ENCODE results near the gene MED12L. TPM values are rescaled to one million over a fixed set of nuclear protein-coding genes. Genes with fewer than 3 reads are reported as not detected.

MED12L gene
- polyA plus RNA-seq, 1 donor from 2014 or later: 28.5 TPM

DNA sequence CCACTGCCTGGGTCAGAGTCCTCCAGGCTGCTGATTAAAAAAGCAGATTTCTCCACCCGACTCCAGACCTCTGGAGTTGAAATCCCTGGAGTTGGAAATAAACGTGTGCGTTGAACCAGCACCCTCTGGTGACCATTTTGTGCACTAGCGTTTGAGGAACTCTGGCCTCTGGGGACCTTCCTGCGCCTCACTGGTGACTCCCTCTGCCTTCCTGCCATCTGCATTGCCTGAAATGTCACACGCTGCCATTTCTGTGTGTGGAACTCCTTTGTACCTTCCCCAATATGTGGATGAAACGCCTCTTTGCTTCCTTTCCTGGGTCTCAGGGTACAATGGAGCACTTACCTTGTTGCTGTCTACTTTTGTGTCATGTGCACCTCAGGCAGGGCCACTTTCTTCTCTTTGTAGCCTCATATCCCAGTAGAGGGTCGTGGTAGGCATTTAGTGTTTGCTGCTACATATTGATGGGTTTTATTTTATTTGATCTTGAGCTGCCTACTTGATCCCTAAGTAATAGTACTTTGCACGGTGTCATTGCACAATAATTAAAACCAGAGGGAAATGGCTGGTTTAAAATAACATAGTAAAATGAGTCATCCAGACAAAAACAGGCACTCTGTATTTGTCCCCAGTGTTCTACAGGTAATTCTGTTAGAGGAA lies 60.7 kb downstream of the MED12L start:
- Histone ChIP-seq H3K79me2 (replicated peaks; ENCODE audit: insufficient read depth, low read length) (no peaks in the 10 kb centered on the region), H4K20me1 (ENCODE audit: insufficient read depth) (peaks cover 4% of the 10 kb centered on the region), H3F3A (ENCODE audit: insufficient read depth, low read length, poor library complexity, severe bottlenecking) (no peaks in the 10 kb centered on the region), H3K4me2 (ENCODE audit: low read length) (no peak overlapping the region), H3K4me3 (ENCODE audit: low read length) (no peak overlapping the region), H3K27ac (ENCODE audit: low read length) (no peak overlapping the region), H3K9ac (ENCODE audit: low read length) (no peak overlapping the region), H2AFZ (ENCODE audit: low read depth, low read length) (no peak overlapping the region), H3K27me3 (ENCODE audit: insufficient read depth, low read depth, low read length) (no peaks in the 10 kb centered on the region), H3K9me3 (ENCODE audit: low read length) (no peaks in the 10 kb centered on the region), H3K36me3 (ENCODE audit: insufficient read depth, low read length) (peaks cover 6% of the 10 kb centered on the region), H3K9me2 (ENCODE audit: insufficient read depth, low read length) (no peaks in the 10 kb centered on the region)
- peak; percentile 26 for TF ChIP-seq POLR2AphosphoS5 (IDR thresholded peaks at IDR 0.05)
- TF ChIP-seq, protein P1, sequence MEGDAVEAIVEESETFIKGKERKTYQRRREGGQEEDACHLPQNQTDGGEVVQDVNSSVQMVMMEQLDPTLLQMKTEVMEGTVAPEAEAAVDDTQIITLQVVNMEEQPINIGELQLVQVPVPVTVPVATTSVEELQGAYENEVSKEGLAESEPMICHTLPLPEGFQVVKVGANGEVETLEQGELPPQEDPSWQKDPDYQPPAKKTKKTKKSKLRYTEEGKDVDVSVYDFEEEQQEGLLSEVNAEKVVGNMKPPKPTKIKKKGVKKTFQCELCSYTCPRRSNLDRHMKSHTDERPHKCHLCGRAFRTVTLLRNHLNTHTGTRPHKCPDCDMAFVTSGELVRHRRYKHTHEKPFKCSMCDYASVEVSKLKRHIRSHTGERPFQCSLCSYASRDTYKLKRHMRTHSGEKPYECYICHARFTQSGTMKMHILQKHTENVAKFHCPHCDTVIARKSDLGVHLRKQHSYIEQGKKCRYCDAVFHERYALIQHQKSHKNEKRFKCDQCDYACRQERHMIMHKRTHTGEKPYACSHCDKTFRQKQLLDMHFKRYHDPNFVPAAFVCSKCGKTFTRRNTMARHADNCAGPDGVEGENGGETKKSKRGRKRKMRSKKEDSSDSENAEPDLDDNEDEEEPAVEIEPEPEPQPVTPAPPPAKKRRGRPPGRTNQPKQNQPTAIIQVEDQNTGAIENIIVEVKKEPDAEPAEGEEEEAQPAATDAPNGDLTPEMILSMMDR (IDR thresholded peaks at IDR 0.05; ENCODE audit: poor library complexity, severe bottlenecking): peak; percentile 93
- TF ChIP-seq RAD21 (conservative IDR thresholded peaks at IDR 0.05): peak; percentile 94
- TF ChIP-seq SMC3 (conservative IDR thresholded peaks at IDR 0.05; ENCODE audit: poor library complexity): peak; percentile 97
- TF ChIP-seq EZH2 (IDR thresholded peaks at IDR 0.05; ENCODE audit: borderline replicate concordance, insufficient read depth, low read length, poor library complexity, severe bottlenecking): no peak
- TF ChIP-seq, protein P2, sequence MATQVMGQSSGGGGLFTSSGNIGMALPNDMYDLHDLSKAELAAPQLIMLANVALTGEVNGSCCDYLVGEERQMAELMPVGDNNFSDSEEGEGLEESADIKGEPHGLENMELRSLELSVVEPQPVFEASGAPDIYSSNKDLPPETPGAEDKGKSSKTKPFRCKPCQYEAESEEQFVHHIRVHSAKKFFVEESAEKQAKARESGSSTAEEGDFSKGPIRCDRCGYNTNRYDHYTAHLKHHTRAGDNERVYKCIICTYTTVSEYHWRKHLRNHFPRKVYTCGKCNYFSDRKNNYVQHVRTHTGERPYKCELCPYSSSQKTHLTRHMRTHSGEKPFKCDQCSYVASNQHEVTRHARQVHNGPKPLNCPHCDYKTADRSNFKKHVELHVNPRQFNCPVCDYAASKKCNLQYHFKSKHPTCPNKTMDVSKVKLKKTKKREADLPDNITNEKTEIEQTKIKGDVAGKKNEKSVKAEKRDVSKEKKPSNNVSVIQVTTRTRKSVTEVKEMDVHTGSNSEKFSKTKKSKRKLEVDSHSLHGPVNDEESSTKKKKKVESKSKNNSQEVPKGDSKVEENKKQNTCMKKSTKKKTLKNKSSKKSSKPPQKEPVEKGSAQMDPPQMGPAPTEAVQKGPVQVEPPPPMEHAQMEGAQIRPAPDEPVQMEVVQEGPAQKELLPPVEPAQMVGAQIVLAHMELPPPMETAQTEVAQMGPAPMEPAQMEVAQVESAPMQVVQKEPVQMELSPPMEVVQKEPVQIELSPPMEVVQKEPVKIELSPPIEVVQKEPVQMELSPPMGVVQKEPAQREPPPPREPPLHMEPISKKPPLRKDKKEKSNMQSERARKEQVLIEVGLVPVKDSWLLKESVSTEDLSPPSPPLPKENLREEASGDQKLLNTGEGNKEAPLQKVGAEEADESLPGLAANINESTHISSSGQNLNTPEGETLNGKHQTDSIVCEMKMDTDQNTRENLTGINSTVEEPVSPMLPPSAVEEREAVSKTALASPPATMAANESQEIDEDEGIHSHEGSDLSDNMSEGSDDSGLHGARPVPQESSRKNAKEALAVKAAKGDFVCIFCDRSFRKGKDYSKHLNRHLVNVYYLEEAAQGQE (IDR thresholded peaks at IDR 0.05; ENCODE audit: borderline replicate concordance): no peak

DNA sequence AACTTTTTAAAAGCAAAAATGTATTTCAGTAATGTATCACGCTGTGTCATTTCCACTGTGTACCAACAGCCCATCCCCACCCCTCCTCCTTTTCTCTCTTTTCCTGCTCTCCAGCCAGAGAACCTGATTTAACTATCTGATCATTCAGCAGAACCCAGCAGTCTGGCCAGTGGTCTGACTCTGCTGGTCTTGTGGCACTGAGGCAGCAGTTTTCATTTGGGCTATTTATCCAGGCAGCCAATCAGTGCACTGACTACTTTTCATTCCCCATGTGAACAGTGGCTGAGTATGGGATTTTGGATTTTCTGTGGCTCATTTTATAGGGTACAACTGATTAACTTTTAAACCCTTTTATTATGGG lies 61.2 kb downstream of the MED12L start:
- Histone ChIP-seq H3K27ac (ENCODE audit: low read length) (no peak overlapping the region), H3K4me3 (ENCODE audit: low read length) (no peak overlapping the region)

More for the DNA sequence above, 61.2 kb downstream of the MED12L start:
- H4K20me1 ChIP-seq (ENCODE audit: insufficient read depth): peaks cover 4% of the 10 kb centered on the region
- H3K27me3 ChIP-seq (ENCODE audit: insufficient read depth, low read depth, low read length): no peaks in the 10 kb centered on the region
- H3K79me2 ChIP-seq (replicated peaks; ENCODE audit: insufficient read depth, low read length): no peaks in the 10 kb centered on the region
- no peaks in the 10 kb centered on the region for H3K9me2 ChIP-seq (ENCODE audit: insufficient read depth, low read length)
- no peak overlapping the region for H2AFZ ChIP-seq (ENCODE audit: low read depth, low read length)
- no peak overlapping the region for H3K4me2 ChIP-seq (ENCODE audit: low read length)
- TF ChIP-seq SMC3 (conservative IDR thresholded peaks at IDR 0.05; ENCODE audit: poor library complexity): no peak
- TF ChIP-seq MXI1 (conservative IDR thresholded peaks at IDR 0.05; ENCODE audit: poor library complexity, severe bottlenecking): no peak
- TF ChIP-seq EP300 (conservative IDR thresholded peaks at IDR 0.05; ENCODE audit: poor library complexity, severe bottlenecking): no peak
- TF ChIP-seq, protein P2 (IDR thresholded peaks at IDR 0.05; ENCODE audit: borderline replicate concordance): no peak
- no peak for TF ChIP-seq EZH2 (IDR thresholded peaks at IDR 0.05; ENCODE audit: borderline replicate concordance, insufficient read depth, low read length, poor library complexity, severe bottlenecking)
- TF ChIP-seq RAD21 (conservative IDR thresholded peaks at IDR 0.05): no peak
- TF ChIP-seq POLR2AphosphoS5 (IDR thresholded peaks at IDR 0.05): no peak
- no peak for TF ChIP-seq TAF1 (IDR thresholded peaks at IDR 0.05; ENCODE audit: low read depth)
- TF ChIP-seq, protein P1 (IDR thresholded peaks at IDR 0.05; ENCODE audit: poor library complexity, severe bottlenecking): no peak
- H3F3A ChIP-seq (ENCODE audit: insufficient read depth, low read length, poor library complexity, severe bottlenecking): no peaks in the 10 kb centered on the region
- no peak overlapping the region for H3K9ac ChIP-seq (ENCODE audit: low read length)
- H3K9me3 ChIP-seq (ENCODE audit: low read length): no peaks in the 10 kb centered on the region
- peaks cover 6% of the 10 kb centered on the region for H3K36me3 ChIP-seq (ENCODE audit: insufficient read depth, low read length)
